ENCODE data around the gene PLCL1. TPM values are rescaled to one million over a fixed set of nuclear protein-coding genes. Genes with fewer than 3 reads are reported as not detected.

The PLCL1 gene
- total RNA-seq, 1 donor from 2014 or later = 0.50 TPM

DNA sequence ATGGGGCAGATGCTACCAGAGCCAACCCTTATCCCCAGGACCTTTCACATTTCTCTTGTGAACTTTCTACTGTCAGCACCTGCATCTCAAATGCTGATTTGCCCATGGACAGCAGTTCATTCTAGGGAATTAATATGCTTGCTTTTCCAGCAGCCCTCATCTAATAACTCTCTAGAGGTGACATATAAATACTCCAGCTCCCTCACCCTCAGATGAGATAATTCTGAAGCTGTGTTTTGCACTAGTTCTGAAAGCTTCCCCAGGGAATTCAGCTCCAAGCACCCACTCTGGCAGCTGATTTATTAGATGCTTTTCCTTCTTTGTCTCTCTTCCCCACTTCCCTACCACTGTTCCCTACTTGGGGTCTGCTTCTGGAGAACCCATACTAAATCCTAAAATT is 62.1 kb downstream of the PLCL1 start:
- Mint-ChIP-seq H3K9me3 (ENCODE audit: low read depth) (no peaks in the 10 kb centered on the region), H3K4me1 (ENCODE audit: low read depth) (peaks cover 7% of the 10 kb centered on the region), H3K4me3 (ENCODE audit: unreplicated experiment) (no peak overlapping the region), H3K36me3 (ENCODE audit: low read depth) (no peaks in the 10 kb centered on the region), H3K27me3 (ENCODE audit: low read depth) (peaks cover 6% of the 10 kb centered on the region), H3K27ac (ENCODE audit: unreplicated experiment) (no peak overlapping the region)
- no peak for TF ChIP-seq CTCF (IDR thresholded peaks at IDR 0.05)
- no peak for DNase-seq (ENCODE audit: low spot score)

GRCh38 chr2:197867033-197867432 is 62.6 kb downstream of the PLCL1 start:
- H3K36me3 Mint-ChIP-seq (ENCODE audit: low read depth) = no peaks in the 10 kb centered on the region
- no peak for DNase-seq (ENCODE audit: low spot score)
- peaks cover 11% of the 10 kb centered on the region for H3K4me1 Mint-ChIP-seq (ENCODE audit: low read depth)
- H3K27ac Mint-ChIP-seq (ENCODE audit: unreplicated experiment) = no peak overlapping the region
- no peak overlapping the region for H3K4me3 Mint-ChIP-seq (ENCODE audit: unreplicated experiment)
- H3K27me3 Mint-ChIP-seq (ENCODE audit: low read depth) = peaks cover 6% of the 10 kb centered on the region
- no peaks in the 10 kb centered on the region for H3K9me3 Mint-ChIP-seq (ENCODE audit: low read depth)
- TF ChIP-seq CTCF (IDR thresholded peaks at IDR 0.05) = no peak

GRCh38 chr2:197867624-197868023 is 63.2 kb downstream of the PLCL1 start:
- Mint-ChIP-seq H3K4me3 (ENCODE audit: unreplicated experiment) (no peak overlapping the region), H3K4me1 (ENCODE audit: low read depth) (peaks cover 15% of the 10 kb centered on the region), H3K9me3 (ENCODE audit: low read depth) (no peaks in the 10 kb centered on the region), H3K27ac (ENCODE audit: unreplicated experiment) (no peak overlapping the region), H3K27me3 (ENCODE audit: low read depth) (peaks cover 5% of the 10 kb centered on the region), H3K36me3 (ENCODE audit: low read depth) (no peaks in the 10 kb centered on the region)
- no peak for TF ChIP-seq CTCF (IDR thresholded peaks at IDR 0.05)
- no peak for DNase-seq (ENCODE audit: low spot score)

GRCh38 chr2:197868206-197868605 is 63.8 kb downstream of the PLCL1 start:
- Mint-ChIP-seq H3K27me3 (ENCODE audit: low read depth) (peaks cover 3% of the 10 kb centered on the region), H3K4me3 (ENCODE audit: unreplicated experiment) (no peak overlapping the region), H3K4me1 (ENCODE audit: low read depth) (peaks cover 16% of the 10 kb centered on the region), H3K36me3 (ENCODE audit: low read depth) (no peaks in the 10 kb centered on the region), H3K9me3 (ENCODE audit: low read depth) (no peaks in the 10 kb centered on the region), H3K27ac (ENCODE audit: unreplicated experiment) (no peak overlapping the region)
- TF ChIP-seq CTCF (IDR thresholded peaks at IDR 0.05) = no peak
- no peak for DNase-seq (ENCODE audit: low spot score)

- H3K36me3 Mint-ChIP-seq (ENCODE audit: low read depth) = no peaks in the 10 kb centered on the region
- peaks cover 3% of the 10 kb centered on the region for H3K27me3 Mint-ChIP-seq (ENCODE audit: low read depth)
- DNase-seq (ENCODE audit: low spot score) = no peak
- H3K4me1 Mint-ChIP-seq (ENCODE audit: low read depth) = peaks cover 22% of the 10 kb centered on the region
- no peak overlapping the region for H3K27ac Mint-ChIP-seq (ENCODE audit: unreplicated experiment)
- no peak overlapping the region for H3K4me3 Mint-ChIP-seq (ENCODE audit: unreplicated experiment)
- H3K9me3 Mint-ChIP-seq (ENCODE audit: low read depth) = no peaks in the 10 kb centered on the region
- no peak for TF ChIP-seq CTCF (IDR thresholded peaks at IDR 0.05)
Measured at GRCh38 chr2:197869041-197869440, 64.6 kb downstream of the PLCL1 start.
